Retinal pigment epithelial cell (primary cell): ENCODE results near the gene PLAGL1.

Experiments
- DNase-seq: peaks from one replicate; pipeline ENCODE4 v3.0.0-alpha.2; 2010; ENCODE audit warnings: low read depth
- H3K4me3 ChIP-seq: 2 replicates; pipeline ENCODE4 v1.5.1; 2011; ENCODE audit warnings: mild to moderate bottlenecking, low read length, control low read depth, moderate library complexity
- TF ChIP-seq, protein P1 (sequence below): conservative IDR thresholded peaks from 2 replicates; pipeline ENCODE4 v1.5.1; 2011; ENCODE audit warnings: low read depth, low read length, control low read depth, inconsistent platforms

PLAGL1 gene

DNA sequence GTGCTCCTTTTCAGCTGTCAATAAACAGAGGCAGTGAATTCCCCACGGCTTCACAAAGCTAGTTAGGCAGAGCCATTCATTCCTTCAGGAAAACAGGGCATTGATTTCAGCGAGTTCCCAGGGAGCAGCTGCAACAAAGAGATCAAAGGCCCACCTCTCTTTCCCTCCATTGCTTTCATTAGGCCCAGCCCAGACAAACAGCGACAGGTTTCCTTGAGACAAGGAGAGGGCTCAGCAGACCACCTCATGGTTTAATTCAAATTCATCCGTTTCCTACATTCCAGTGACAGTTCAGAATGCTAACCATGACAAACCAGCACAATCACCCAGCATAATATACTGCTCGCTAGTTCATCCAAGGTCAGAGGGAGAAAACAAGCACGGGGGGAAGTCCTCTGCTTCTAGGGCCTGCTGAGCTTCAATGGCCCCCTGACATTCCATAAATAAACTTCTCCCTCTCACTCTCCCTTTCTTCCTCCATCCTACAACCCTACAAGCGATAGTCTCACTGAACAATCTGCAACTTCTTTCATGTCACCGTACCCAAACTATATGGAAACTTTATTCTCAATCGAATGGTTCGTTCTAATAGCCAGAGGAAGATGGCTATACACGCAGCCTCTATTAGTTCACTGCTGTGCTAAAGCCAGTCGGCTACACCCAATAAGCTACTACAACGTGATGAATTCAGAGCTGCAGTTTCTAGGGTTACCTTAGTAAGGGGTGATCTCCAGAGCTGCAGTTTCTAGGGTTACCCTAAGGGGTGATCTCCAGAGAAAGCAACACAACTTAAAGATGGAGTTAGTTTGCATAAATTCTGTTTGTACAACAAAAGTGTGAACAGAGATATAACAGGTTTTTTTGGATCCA lies 34.7 kb downstream of the PLAGL1 start:
- no peak for DNase-seq
- TF ChIP-seq, protein P1, sequence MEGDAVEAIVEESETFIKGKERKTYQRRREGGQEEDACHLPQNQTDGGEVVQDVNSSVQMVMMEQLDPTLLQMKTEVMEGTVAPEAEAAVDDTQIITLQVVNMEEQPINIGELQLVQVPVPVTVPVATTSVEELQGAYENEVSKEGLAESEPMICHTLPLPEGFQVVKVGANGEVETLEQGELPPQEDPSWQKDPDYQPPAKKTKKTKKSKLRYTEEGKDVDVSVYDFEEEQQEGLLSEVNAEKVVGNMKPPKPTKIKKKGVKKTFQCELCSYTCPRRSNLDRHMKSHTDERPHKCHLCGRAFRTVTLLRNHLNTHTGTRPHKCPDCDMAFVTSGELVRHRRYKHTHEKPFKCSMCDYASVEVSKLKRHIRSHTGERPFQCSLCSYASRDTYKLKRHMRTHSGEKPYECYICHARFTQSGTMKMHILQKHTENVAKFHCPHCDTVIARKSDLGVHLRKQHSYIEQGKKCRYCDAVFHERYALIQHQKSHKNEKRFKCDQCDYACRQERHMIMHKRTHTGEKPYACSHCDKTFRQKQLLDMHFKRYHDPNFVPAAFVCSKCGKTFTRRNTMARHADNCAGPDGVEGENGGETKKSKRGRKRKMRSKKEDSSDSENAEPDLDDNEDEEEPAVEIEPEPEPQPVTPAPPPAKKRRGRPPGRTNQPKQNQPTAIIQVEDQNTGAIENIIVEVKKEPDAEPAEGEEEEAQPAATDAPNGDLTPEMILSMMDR = no peak
- no peak overlapping the region for H3K4me3 ChIP-seq

GRCh38 chr6:143971482-143972205 lies 36.4 kb downstream of the PLAGL1 start:
- DNase-seq = no peak
- no peak overlapping the region for H3K4me3 ChIP-seq
- TF ChIP-seq, protein P1 = no peak

GRCh38 chr6:143970456-143971218 lies 37.4 kb downstream of the PLAGL1 start:
- DNase-seq = no peak
- no peak overlapping the region for H3K4me3 ChIP-seq
- TF ChIP-seq, protein P1 = no peak

DNA sequence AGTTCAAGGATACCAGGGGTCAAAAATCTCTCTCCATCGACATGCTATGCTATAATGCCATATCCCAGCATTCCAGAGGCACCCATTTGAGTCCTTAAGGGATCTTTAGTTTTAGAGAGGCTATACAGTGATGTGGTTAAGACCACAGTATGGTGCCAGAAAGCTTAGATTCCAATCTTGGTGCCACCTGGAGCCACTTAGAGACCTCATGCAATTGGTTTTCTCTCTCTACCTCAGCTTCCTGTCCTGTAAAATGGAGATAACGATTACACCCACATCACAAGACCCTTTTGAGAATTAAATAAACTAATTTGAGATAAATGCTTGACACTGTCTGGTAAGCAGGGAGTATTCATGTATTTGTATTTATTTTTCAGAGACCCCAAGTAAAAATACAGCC lies 39.0 kb downstream of the PLAGL1 start:
- no peak for DNase-seq
- no peak overlapping the region for H3K4me3 ChIP-seq

GRCh38 chr6:143967706-143968376 lies 40.2 kb downstream of the PLAGL1 start:
- no peak overlapping the region for H3K4me3 ChIP-seq
- DNase-seq = no peak
- TF ChIP-seq, protein P1 = no peak

More for the DNA sequence above, 39.0 kb downstream of the PLAGL1 start:
- TF ChIP-seq, protein P1 = no peak

- TF ChIP-seq, protein P1 = no peak
- DNase-seq = no peak
- H3K4me3 ChIP-seq = no peak overlapping the region
Measured at GRCh38 chr6:143966312-143966711, 41.7 kb downstream of the PLAGL1 start.
